GM20431 (cell line): ENCODE data around the gene PTPN13.

Experiments used
- in situ Hi-C: fragments of 300-500 bp; cut with MseI, MboI; formaldehyde crosslinking; loops from one replicate; pipeline ENCODE4 v1.15.0; 2020; ENCODE audit warnings: low sequenced_read_pairs; ENCODE audit not compliant: unreplicated experiment

The PTPN13 gene

DNA sequence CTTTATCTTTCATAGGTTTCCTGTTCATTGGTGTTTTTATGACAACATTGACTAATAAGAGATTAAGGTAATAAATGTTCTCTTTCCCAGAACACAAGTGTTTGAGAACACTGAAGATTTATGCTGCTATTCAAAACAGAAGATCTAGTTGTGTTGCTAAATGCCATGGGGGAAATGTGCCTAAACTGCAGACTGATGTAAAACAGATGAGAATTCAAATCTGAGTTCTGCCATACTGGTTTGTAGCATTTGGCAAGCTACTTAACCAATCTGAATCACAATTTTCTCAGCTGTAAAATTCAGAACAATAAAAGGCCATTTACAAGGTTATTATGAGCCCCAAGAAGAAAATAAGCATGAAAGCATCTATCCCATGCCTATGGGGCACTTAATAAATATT is 252.8 kb downstream of the PTPN13 start:
- in situ Hi-C loops, result no loop called here

DNA sequence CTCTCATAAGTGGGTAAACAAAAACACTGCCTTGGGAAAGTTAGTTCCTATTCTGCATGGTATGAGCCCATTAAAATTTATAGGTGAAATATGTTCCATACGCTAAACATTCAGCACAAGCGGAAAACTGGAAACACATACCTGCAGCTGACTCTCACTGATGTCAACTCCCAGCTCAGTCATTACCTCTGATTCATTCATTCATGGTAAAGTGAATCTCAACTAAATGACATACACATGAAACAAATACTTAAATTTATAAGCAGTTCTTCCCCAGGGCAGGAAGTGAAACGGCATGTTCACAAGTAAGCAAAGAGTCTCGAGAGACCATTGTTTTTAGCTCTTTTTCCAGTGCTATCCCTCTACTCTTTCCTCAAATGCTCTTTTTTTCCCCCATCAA is 253.5 kb downstream of the PTPN13 start:
- in situ Hi-C loops, result no loop called here

DNA sequence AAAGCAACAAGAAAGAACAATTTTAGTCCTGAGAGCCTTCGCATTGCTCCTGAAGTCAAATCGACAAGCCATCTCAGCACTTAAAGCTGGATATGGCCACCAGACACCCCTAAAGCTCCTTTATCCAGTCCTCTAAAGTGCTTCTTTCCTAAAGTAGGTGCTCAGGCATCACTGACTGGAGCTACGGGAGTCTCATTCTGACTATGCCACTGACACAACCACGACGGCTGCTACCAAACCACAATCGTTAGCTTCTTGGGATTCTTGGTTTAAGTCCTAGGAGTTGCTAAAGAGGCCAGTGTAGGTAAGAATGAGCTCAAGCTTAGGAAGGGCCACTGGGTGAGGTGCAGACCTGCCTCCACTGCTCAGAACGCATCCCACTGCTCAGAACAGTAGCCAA is 254.0 kb downstream of the PTPN13 start:
- in situ Hi-C loops, result no loop called here

DNA sequence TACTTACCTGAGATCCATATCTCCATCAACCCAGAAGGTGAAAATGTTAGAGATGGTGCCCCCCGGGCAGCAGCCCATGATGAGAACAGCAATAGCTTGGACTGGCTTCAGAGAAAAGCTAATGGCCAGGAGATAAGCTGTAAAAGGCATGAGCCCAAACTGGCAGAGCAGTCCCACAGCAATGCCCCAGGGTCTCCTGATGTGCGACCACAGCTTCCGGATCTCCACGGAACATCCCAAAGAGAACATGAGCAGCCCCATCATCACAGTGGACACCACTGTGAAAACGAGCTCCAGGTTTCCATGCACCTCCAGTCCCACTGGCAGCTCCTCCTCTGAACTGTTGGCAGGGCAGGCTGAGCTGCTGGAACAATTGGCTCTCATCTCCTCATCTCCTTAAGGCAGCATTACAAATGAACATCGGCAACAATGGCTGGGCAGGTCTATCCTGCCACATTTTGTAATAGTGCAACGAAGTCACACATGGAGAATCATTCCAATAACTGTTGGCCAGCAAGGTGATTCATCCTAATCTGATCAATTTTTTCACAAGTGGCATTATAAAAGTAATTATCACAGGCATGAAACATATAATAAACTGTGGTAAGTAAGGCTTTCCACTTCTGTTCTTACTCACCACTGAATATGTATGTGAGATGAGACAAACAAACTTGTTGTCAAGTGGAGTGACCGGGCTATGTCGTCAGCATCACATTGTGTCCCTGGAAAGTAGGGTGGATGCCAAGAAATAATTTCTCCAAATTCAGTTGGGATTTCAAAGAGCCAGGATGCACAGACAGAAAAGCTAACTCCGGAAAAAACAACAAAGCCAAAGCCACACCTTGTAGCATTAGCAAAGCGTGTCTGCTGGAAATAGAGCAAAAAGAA is 254.9 kb downstream of the PTPN13 start, which contains the start of gene SLC10A6:
Gene SLC10A6, minus strand, starts transcription at position 653 of the 888 bp plus-strand sequence. Its CDS starts 269 bp downstream, at position 384.
- in situ Hi-C loops, result no loop called here

DNA sequence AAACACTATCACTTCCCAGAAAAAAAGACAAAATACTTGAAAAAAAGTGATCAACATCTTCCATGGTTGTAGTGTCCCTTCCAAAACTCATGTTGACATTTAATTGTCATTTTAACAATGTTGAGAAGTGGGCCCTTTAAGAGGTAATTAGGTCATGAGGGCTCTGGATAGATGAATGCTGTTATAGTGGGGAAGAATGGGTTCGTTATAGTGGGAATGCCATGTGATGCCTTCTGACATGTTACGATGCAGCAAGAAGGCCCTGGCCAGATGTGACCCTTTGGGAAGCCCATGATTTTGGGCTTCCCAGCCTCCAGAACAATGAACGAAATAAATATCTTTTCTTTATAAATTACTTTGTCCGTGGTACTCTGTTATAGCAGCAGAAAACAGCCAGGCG is 259.1 kb downstream of the PTPN13 start:
- in situ Hi-C loops, result no loop called here

DNA sequence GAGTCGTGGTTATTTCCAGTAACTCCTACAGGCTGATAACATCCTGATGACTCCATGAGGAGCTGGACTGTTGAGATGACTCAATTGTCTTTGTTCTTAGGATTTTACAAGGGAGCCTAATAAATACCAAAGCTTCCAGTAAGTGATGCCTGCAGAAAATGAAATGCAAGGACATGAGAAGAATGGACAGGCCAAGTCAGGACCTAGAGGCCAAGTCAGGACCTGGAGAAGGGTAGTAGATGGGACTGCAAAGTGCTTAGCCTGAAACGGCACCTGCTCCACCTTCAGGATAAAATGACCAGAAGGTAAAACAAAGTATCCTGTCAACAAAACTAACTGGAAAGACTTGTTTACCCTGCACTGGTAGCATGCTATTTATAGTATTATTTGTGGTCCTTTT is 261.5 kb downstream of the PTPN13 start:
- in situ Hi-C loops, result no loop called here

DNA sequence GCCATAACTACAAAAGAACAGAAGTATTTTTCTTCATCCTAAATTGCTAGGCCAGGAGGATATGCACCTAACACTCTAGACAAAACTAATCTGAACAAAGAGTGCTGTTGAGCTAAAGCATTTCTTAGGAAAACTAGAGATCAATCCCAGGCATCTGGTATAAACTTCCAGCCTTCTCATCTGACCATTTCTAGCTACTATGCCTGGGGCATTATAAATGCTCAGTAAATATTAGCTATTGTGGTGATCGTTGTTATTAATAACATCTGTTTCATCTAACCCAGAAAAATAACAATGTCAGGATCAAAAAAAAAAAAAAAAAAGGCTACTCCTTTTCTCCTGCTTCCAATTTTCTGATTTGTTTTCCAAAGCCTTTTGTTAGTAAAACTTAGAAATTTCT is 262.8 kb downstream of the PTPN13 start:
- in situ Hi-C loops, result no loop called here

DNA sequence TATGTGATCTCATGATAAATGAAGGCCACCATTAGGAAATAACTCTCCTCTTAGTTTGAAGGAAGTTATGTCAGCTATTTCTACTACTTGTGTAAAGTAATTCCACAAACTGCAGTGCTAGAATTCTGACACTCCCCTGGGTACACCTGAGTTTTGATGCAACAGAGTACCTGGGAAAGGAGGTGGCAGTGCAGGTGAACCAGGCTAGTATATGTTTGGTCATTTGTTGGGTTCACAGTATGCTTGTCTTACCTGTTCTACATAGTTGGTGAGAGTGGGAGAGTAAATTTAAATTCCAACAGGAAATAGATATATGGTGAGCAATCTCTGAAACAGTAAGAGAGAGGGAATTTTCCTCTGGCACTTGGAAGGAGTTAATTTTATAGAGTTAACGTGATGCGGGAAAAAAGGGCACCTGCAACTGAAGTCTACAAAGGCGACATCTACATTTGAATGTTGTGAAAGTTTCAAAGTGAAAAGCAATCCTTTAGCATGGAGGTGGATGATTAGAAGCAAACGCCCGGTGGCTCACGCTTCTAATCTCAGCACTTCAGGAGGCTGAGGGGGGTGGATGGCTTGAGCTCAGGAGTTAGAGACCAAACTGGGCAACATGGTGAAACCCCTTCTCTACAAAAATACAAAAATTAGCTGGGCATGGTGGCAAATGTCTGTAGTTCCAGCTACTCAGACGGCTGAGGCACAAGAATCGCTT is 263.4 kb downstream of the PTPN13 start:
- in situ Hi-C loops, result no loop called here
